GM18909 (cell line): ENCODE results near the gene EIF1AX.

Experiments
- ATAC-seq: cut with Tn5 transposase; IDR thresholded peaks from one replicate; pipeline ENCODE4 v1.9.1; 2021; ENCODE audit warnings: mild to moderate bottlenecking; ENCODE audit not compliant: unreplicated experiment, poor library complexity

The EIF1AX gene

GRCh38 chrX:20128670-20129069, 13.0 kb downstream of the EIF1AX start:
- ATAC-seq: no peak

DNA sequence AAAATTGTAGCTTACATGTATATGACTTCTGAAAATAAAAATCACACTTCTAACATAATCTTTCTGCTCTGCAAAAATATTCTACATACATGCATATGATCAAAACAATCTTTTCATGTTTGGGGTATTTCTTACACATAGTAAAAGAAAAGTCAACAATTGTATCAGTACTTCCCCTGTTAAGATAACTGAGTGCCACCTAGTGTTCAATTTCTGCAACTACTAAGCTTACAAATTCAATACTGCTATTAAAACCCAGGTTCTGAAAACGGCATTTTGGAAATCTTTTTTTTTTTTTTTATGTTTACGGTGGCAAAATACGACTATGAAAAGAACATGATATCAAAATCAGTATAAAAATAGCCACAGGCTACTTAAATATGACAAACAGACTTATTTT, 14.2 kb downstream of the EIF1AX start:
- peak; percentile 75 for ATAC-seq

GRCh38 chrX:20126833-20127232, 14.8 kb downstream of the EIF1AX start:
- ATAC-seq: peak; percentile 64

- no peak for ATAC-seq
Measured at GRCh38 chrX:20124964-20125363, 16.7 kb downstream of the EIF1AX start.

DNA sequence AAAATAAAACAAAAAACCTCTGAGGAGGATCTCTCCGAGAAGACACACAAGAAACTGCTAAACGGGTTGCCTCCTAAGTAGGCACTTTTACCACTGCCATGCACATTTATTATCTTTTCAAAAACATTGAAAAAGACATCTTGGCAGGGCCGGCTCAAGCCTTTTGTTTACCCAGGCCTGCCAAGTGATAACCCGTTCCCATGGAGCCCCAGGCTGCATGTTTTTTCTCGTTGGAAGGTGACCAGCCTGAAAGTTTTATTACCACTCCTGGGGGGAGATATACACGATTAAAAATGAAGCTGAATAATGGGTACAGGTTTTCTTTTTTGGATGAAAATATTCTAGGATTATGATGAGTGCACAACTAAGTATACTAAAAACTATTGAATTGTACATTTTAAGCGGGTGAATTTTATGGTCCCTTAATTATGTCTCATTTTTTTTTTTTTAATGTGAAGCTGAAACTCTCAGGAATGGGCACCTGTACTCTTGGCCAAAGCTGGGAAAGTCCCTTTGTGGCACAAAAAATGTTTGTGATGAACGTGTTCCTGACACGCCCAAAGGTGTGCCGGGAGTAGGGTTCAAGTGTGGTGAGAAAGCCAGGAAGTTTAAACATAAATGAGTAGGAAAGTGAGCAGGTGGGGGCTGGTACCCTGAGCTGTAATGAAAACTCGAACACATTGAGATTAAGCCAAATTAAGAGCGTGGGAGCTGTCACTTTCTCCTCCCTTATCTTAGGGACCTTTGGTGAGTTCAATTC, 23.4 kb downstream of the EIF1AX start:
- ATAC-seq: no peak

DNA sequence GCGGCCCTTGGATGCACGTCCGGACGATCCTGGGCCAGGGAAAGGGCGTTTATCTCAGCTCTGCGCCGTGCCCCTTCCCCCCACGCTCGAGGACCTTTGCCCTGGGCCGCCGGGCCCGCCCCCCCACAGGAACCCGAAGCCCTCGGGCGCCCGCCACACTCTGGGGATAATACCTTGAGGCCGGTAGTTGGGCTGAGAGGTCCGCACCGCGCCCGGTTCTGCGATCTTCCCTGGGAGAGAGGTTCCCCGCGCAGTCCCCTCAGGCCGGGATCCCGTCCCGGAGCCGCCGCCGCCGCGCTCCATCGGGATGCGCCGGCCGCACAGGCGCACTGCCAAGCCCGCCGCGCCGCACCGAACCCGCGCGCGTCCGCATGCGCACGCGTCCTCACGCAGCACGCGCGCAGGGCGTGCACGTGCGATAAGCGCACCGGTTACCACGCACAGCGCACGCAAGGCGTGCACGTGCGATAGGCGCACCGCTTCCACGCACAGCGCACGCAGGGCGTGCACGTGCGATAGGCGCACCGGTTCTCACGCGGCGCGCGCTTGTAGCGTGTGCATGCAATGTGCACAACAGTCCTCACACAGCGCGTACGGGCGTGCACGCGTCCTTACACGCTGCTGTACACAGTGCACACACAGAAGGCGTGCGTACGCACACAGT, 24.9 kb downstream of the EIF1AX start, which contains the start of gene MAP7D2:
MAP7D2 (minus strand) TSS at position 331 of the 664 bp plus-strand sequence; CDS start at position 303, 28 bp downstream.
- ATAC-seq: no peak

DNA sequence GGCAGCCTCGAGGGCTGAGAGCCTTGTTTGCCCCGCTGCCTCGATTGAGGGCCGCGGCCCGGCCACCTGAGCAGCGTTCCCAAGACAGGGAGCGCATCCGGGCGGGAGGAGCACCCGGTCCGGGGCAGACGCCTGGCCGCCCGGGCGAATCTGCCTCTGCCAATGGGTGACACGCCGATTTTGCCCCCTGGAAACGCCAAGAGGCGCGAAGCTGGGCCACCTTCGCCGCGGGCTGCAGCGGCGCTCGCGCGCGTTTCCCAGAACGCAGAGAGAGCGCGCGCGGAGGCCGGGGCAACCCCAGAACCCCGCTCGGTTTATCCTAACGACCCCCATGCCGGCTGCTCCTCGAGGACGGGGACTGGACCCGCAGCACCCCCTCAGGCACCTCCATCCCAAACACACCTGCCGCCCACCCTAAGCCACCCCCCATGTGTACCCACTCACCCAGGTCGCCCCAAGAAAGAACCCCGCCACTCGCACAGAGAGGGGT, 25.5 kb downstream of the EIF1AX start:
- ATAC-seq: no peak

DNA sequence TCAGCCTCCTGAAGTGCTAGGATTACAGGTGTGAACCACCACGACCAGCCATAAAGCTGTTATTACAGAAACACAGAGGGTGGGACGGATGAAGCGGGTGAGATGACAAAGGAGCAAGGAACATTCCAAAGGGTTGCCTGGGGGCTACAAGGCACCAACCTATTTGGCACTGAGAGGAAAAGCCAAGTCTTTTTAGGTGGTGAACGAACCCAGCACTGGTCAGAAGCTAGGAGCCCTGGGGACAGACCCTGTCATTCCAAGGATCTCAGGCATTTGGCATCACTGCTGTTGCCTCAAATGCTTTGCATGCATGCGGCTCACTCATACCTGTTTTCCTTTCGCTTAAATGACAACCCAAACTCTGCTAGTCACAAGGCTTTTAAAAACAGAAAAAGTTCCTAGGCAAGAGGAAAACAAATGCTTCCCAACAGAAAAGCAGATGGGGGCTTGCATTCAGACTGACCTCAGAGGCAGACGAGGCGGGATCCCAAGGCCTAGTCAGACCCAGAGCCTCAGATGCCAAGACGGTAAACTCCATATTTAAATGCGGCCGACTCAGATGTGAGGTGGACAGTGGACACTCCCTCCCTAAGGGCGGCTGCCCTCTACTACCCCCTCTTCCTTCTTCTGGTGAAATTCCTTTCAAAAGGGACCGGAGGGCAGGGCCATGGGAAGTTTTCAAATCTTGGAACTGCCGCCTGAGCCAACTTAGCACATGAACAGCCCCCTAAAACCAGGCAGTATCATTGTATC, 29.4 kb downstream of the EIF1AX start:
- ATAC-seq: no peak

DNA sequence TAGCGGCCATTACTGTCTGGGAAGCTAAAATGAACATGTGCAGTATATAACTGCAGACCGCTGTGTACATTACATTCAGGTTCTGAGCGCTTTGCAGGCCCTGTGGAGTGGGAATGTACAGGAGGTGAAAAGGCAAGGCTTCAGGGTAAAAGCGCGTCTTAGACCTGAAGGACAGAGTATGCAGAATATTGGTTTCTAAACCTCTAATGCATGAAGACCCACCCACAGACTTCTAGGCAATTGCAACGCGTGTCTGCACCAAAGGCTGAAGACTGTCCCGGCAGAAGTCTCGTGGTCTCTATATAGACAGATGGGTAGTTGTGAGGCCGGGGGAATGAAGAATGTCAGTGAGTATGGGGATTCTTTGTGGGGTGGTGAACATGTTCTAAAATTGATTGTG, 30.4 kb downstream of the EIF1AX start:
- no peak for ATAC-seq

- ATAC-seq: no peak
Measured at GRCh38 chrX:20101934-20102581, 39.6 kb downstream of the EIF1AX start.

- ATAC-seq: no peak
Measured at GRCh38 chrX:20091499-20091898, 50.1 kb downstream of the EIF1AX start.

GRCh38 chrX:20089845-20090244, 51.8 kb downstream of the EIF1AX start:
- no peak for ATAC-seq

DNA sequence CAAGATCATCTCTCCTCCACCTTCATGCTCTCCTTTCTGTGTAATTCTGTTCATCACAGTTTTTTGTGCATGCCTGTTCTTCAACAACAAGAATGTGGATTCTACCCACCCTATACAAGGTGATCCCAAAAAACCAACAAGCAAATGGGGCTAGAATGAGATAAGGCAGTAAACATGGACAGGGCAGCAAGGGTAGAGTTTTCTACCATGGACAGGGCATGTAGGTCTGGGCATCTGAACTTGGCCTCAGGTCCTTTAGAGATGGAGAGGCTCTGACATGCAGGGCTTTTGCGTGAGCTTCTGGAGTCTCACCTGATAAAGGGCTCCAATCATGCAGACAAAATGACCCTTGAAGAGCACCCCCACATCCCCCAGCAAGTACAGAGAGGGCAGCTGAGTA, 61.4 kb downstream of the EIF1AX start:
- ATAC-seq: no peak
